A673 (cell line): ENCODE measurements around the gene AMACR. TPM values are rescaled to one million over a fixed set of nuclear protein-coding genes. Genes with fewer than 3 reads are reported as not detected.

Experiments used
- BruUV-seq: library from RNA; stranded (reverse); fragments of 400-500 nt; replicated peaks from 2 replicates; lab custom pipeline; 2021; lab: Mats Ljungman, UMichigan
- CTCF ChIA-PET: fragments of 300-600 bp; sonication (Branson Sonifier 250); formaldehyde crosslinking; loops from one replicate; lab custom pipeline; 2022; ENCODE audit warnings: antibody characterized with exemption; lab: Charles Lee
- POLR2A ChIA-PET: fragments of 300-600 bp; sonication (Branson Sonifier 250); formaldehyde crosslinking; loops from one replicate; lab custom pipeline; 2022; ENCODE audit warnings: antibody characterized with exemption; ENCODE audit not compliant: low non-redundant PET; lab: Charles Lee
- DNase-seq: peaks from one replicate; pipeline ENCODE4 v3.0.0-alpha.2; 2015; ENCODE audit warnings: low spot score
- H3K27ac ChIP-seq: fragments of 200-600 bp; sonication (generic); 2 replicates; pipeline ENCODE4 v1.5.1; 2016; ENCODE audit warnings: mixed run types, low read depth, mild to moderate bottlenecking, mixed read lengths, antibody characterized with exemption, low read length; ENCODE audit not compliant: poor library complexity, severe bottlenecking
- H3K27me3 ChIP-seq: fragments of 200-600 bp; sonication (generic); replicated peaks from 2 replicates; pipeline ENCODE4 v1.6.1; 2017; ENCODE audit warnings: mixed run types, low read depth, mild to moderate bottlenecking, mixed read lengths, antibody characterized with exemption, low read length; ENCODE audit not compliant: insufficient read depth, poor library complexity
- H3K36me3 ChIP-seq: fragments of 200-600 bp; sonication (generic); 2 replicates; pipeline ENCODE4 v1.6.1; 2016; ENCODE audit warnings: mixed run types, mild to moderate bottlenecking, mixed read lengths, antibody characterized with exemption, low read length; ENCODE audit not compliant: insufficient read depth, poor library complexity, severe bottlenecking
- H3K4me1 ChIP-seq: fragments of 200-600 bp; sonication (generic); 2 replicates; pipeline ENCODE4 v1.6.1; 2017; ENCODE audit warnings: mixed run types, mild to moderate bottlenecking, mixed read lengths, antibody characterized with exemption, low read length; ENCODE audit not compliant: insufficient read depth, poor library complexity, severe bottlenecking
- H3K4me3 ChIP-seq: fragments of 200-600 bp; sonication (generic); 2 replicates; pipeline ENCODE4 v1.5.1; 2016; ENCODE audit warnings: low read depth, mixed run types, mild to moderate bottlenecking, mixed read lengths, low read length; ENCODE audit not compliant: poor library complexity, severe bottlenecking
- H3K9me3 ChIP-seq: fragments of 200-600 bp; sonication (generic); 2 replicates; pipeline ENCODE4 v1.6.1; 2016; ENCODE audit warnings: mixed run types, low read depth, mild to moderate bottlenecking, mixed read lengths, antibody characterized with exemption, low read length; ENCODE audit not compliant: poor library complexity, severe bottlenecking
- EZH2 ChIP-seq: fragments of 200-600 bp; sonication (generic); IDR thresholded peaks from 2 replicates; pipeline ENCODE4 v1.6.1; 2017; ENCODE audit warnings: borderline replicate concordance, low read depth, mild to moderate bottlenecking, mixed read lengths, antibody characterized with exemption, low read length; ENCODE audit not compliant: poor library complexity, severe bottlenecking
- intact Hi-C: fragments of 100-400 bp; cut with micrococcal nuclease; formaldehyde crosslinking; loops from one replicate; pipeline ENCODE4 v1.10.0; 2022; ENCODE audit not compliant: unreplicated experiment
- total RNA-seq: library from RNA; stranded (reverse); gene quantifications from 2 replicates; pipeline ENCODE4 v1.2.3, GENCODE V29; 2021
- TF ChIP-seq, protein P1 (sequence below): fragments of 300-800, 200-600 bp; sonication (generic); conservative IDR thresholded peaks from 2 replicates; pipeline ENCODE4 v1.5.1; 2017; ENCODE audit warnings: low read depth, mild to moderate bottlenecking, antibody characterized with exemption, low read length, moderate library complexity, mixed read lengths

The AMACR gene
- total RNA-seq, 1 experiment from 2014 or later = 13.9 TPM

- no peaks in the 10 kb centered on the region for H3K27me3 ChIP-seq
- no TSS peak for BruUV-seq
- intact Hi-C loops = no loop called here
- H3K9me3 ChIP-seq = no peaks in the 10 kb centered on the region
- DNase-seq = no peak
- POLR2A ChIA-PET = no interaction called here
- no peaks in the 10 kb centered on the region for H3K4me1 ChIP-seq
- H3K4me3 ChIP-seq = no peak overlapping the region
- H3K27ac ChIP-seq = no peak overlapping the region
- CTCF ChIA-PET = no interaction called here
- TF ChIP-seq EZH2 = no peak
- TF ChIP-seq, protein P1, sequence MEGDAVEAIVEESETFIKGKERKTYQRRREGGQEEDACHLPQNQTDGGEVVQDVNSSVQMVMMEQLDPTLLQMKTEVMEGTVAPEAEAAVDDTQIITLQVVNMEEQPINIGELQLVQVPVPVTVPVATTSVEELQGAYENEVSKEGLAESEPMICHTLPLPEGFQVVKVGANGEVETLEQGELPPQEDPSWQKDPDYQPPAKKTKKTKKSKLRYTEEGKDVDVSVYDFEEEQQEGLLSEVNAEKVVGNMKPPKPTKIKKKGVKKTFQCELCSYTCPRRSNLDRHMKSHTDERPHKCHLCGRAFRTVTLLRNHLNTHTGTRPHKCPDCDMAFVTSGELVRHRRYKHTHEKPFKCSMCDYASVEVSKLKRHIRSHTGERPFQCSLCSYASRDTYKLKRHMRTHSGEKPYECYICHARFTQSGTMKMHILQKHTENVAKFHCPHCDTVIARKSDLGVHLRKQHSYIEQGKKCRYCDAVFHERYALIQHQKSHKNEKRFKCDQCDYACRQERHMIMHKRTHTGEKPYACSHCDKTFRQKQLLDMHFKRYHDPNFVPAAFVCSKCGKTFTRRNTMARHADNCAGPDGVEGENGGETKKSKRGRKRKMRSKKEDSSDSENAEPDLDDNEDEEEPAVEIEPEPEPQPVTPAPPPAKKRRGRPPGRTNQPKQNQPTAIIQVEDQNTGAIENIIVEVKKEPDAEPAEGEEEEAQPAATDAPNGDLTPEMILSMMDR = no peak
- no peaks in the 10 kb centered on the region for H3K36me3 ChIP-seq
Measured at GRCh38 chr5:33976307-33976706, 31.5 kb downstream of the AMACR start.

DNA sequence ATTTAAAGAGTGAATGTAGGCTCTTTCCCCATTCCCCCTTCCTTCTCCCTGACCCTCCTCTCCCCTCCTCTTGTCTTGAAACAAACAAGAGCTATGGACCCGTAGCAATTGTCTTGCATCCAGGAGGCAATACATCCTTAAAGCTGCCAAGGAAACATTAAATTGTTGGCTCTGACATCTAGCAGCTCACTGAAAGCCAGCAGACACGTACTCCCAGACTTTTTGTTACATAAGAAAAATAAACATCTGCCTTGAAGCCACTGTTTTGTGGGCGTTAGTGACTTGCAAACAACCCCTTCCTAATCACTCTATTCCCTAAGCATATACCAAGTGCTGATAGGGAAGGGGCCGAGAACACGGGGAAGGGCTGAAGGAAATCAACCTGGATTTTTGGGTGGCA, 32.0 kb downstream of the AMACR start:
- H3K36me3 ChIP-seq = no peaks in the 10 kb centered on the region
- ChIA-PET CTCF (no interaction called here), POLR2A (no interaction called here)
- intact Hi-C loops = no loop called here
- TF ChIP-seq EZH2 = no peak
- no peak overlapping the region for H3K27ac ChIP-seq
- no peak for DNase-seq
- H3K4me3 ChIP-seq = no peak overlapping the region
- no peaks in the 10 kb centered on the region for H3K9me3 ChIP-seq
- no peaks in the 10 kb centered on the region for H3K4me1 ChIP-seq
- H3K27me3 ChIP-seq = no peaks in the 10 kb centered on the region
- no TSS peak for BruUV-seq

- ChIA-PET POLR2A (no interaction called here), CTCF (no interaction called here)
- Histone ChIP-seq H3K4me3 (no peak overlapping the region), H3K27ac (no peak overlapping the region), H3K9me3 (no peaks in the 10 kb centered on the region), H3K27me3 (no peaks in the 10 kb centered on the region), H3K4me1 (no peaks in the 10 kb centered on the region), H3K36me3 (no peaks in the 10 kb centered on the region)
- TF ChIP-seq, protein P1 = no peak
- TF ChIP-seq EZH2 = no peak
- BruUV-seq = no TSS peak
- no peak for DNase-seq
- intact Hi-C loops = no loop called here
Measured at GRCh38 chr5:33973271-33973670, 34.6 kb downstream of the AMACR start.
